Cerebellar cortex (tissue), 1 donor: Measurements from ENCODE around the gene SSX4.
"Not testable (repeated sequence)": the region's sequence is repeated elsewhere in the genome, so short reads cannot be mapped to it uniquely, and the experiment has no call there.

Experiments used
- DNase-seq: peaks from one replicate; pipeline ENCODE4 v3.0.0-alpha.2; 2015; ENCODE audit warnings: low spot score

SSX4 gene

GRCh38 chrX:48383239-48383638, at the start of gene SSX4:
Gene SSX4, plus strand, starts transcription at chrX:48383539. Its CDS starts 515 bp downstream, at chrX:48384054.
- not testable (repeated sequence) for DNase-seq

- not testable (repeated sequence) for DNase-seq
Observed at GRCh38 chrX:48346059-48346458, 37.3 kb upstream of the SSX4 start.

GRCh38 chrX:48356315-48357094, 26.8 kb upstream of the SSX4 start, which contains the start of gene SSX3:
Gene SSX3, minus strand, starts transcription at chrX:48356703. Its CDS starts 1,454 bp downstream, at chrX:48355249.
- DNase-seq = not testable (repeated sequence)

GRCh38 chrX:48357681-48358080, 25.7 kb upstream of the SSX4 start:
- DNase-seq = no peak

GRCh38 chrX:48359281-48359680, 24.1 kb upstream of the SSX4 start:
- not testable (repeated sequence) for DNase-seq

GRCh38 chrX:48367717-48368408, 15.5 kb upstream of the SSX4 start:
- not testable (repeated sequence) for DNase-seq

GRCh38 chrX:48370408-48370807, 12.9 kb upstream of the SSX4 start:
- not testable (repeated sequence) for DNase-seq

GRCh38 chrX:48396931-48397330, 13.6 kb downstream of the SSX4 start:
- not testable (repeated sequence) for DNase-seq

GRCh38 chrX:48397825-48398224, 14.5 kb downstream of the SSX4 start:
- DNase-seq = not testable (repeated sequence)

GRCh38 chrX:48411860-48412259, 28.5 kb downstream of the SSX4 start, which contains the start of gene SSX4B:
Gene SSX4B, minus strand, starts transcription at chrX:48411960. Its CDS starts 588 bp downstream, at chrX:48411372.
- not testable (repeated sequence) for DNase-seq

- not testable (repeated sequence) for DNase-seq
Observed at GRCh38 chrX:48427027-48427716, 43.8 kb downstream of the SSX4 start.

GRCh38 chrX:48429606-48430005, 46.3 kb downstream of the SSX4 start:
- not testable (repeated sequence) for DNase-seq

GRCh38 chrX:48430166-48430565, 46.8 kb downstream of the SSX4 start:
- not testable (repeated sequence) for DNase-seq

- DNase-seq = not testable (repeated sequence)
Observed at GRCh38 chrX:48433713-48434112, 50.4 kb downstream of the SSX4 start.
